ENCODE results near the gene PLPPR4.

The PLPPR4 gene

GRCh38 chr1:99328171-99328570, 63.9 kb downstream of the PLPPR4 start:
- H3K9me2 ChIP-seq (replicated peaks; ENCODE audit: control insufficient read depth, low read length) = no peaks in the 10 kb centered on the region
- no peaks in the 10 kb centered on the region for H3F3A ChIP-seq (ENCODE audit: control insufficient read depth, insufficient read depth)
- H3K4me3 ChIP-seq (ENCODE audit: low read length) = no peak overlapping the region
- H3K9me3 ChIP-seq (ENCODE audit: control insufficient read depth, insufficient read depth, low read length) = no peaks in the 10 kb centered on the region
- no peaks in the 10 kb centered on the region; the same call in 1 of the 2 replicates for H3K27me3 ChIP-seq (ENCODE audit: control insufficient read depth, low read length)
- H4K20me1 ChIP-seq (ENCODE audit: control insufficient read depth, insufficient read depth, low read depth, low read length) = no peaks in the 10 kb centered on the region
- H3K27ac ChIP-seq (ENCODE audit: low read depth, low read length) = no peak overlapping the region
- H3K4me1 ChIP-seq (ENCODE audit: control insufficient read depth, low read length) = no peaks in the 10 kb centered on the region
- no peaks in the 10 kb centered on the region for H3K36me3 ChIP-seq (ENCODE audit: control insufficient read depth, low read length)
- no peaks in the 10 kb centered on the region for H3K79me2 ChIP-seq (ENCODE audit: control insufficient read depth, low read length)
- H3K4me2 ChIP-seq (ENCODE audit: low read length) = no peak overlapping the region
- TF ChIP-seq EZH2phosphoT487 (IDR thresholded peaks at IDR 0.05; ENCODE audit: borderline replicate concordance, low read length) = no peak
- TF ChIP-seq, protein P1, sequence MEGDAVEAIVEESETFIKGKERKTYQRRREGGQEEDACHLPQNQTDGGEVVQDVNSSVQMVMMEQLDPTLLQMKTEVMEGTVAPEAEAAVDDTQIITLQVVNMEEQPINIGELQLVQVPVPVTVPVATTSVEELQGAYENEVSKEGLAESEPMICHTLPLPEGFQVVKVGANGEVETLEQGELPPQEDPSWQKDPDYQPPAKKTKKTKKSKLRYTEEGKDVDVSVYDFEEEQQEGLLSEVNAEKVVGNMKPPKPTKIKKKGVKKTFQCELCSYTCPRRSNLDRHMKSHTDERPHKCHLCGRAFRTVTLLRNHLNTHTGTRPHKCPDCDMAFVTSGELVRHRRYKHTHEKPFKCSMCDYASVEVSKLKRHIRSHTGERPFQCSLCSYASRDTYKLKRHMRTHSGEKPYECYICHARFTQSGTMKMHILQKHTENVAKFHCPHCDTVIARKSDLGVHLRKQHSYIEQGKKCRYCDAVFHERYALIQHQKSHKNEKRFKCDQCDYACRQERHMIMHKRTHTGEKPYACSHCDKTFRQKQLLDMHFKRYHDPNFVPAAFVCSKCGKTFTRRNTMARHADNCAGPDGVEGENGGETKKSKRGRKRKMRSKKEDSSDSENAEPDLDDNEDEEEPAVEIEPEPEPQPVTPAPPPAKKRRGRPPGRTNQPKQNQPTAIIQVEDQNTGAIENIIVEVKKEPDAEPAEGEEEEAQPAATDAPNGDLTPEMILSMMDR (IDR thresholded peaks at IDR 0.05; ENCODE audit: low read depth, low read length, poor library complexity, severe bottlenecking) = no peak

DNA sequence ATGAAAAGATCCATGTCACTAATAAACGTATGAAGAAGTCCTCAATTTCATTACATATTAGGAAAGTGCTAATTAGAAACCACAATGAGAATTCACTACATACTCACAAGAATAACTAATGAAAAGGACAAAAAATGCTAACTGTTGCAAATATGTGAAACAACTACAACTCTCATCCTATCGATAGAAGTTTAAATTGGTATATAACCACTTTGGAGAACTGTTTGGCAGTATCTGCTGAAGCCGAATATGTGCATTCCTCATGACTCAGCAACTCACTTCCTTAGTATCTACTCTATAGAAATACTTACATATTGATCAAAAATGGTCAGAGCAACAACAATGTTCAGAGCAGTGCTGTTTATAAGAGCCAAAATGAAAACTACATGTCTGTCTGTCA, 66.8 kb downstream of the PLPPR4 start:
- no peaks in the 10 kb centered on the region for H4K20me1 ChIP-seq (ENCODE audit: control insufficient read depth, insufficient read depth, low read depth, low read length)
- no peaks in the 10 kb centered on the region for H3K9me3 ChIP-seq (ENCODE audit: control insufficient read depth, insufficient read depth, low read length)
- H3K79me2 ChIP-seq (ENCODE audit: control insufficient read depth, low read length) = no peaks in the 10 kb centered on the region
- H3F3A ChIP-seq (ENCODE audit: control insufficient read depth, insufficient read depth) = no peaks in the 10 kb centered on the region
- H3K27me3 ChIP-seq (ENCODE audit: control insufficient read depth, low read length) = no peaks in the 10 kb centered on the region; the same call in 1 of the 2 replicates
- no peaks in the 10 kb centered on the region for H3K9me2 ChIP-seq (replicated peaks; ENCODE audit: control insufficient read depth, low read length)
- no peak for TF ChIP-seq EZH2phosphoT487 (IDR thresholded peaks at IDR 0.05; ENCODE audit: borderline replicate concordance, low read length)
- TF ChIP-seq, protein P1 (IDR thresholded peaks at IDR 0.05; ENCODE audit: low read depth, low read length, poor library complexity, severe bottlenecking) = no peak
- no peak overlapping the region for H3K27ac ChIP-seq (ENCODE audit: low read depth, low read length)
- H3K4me2 ChIP-seq (ENCODE audit: low read length) = no peak overlapping the region
- H3K4me1 ChIP-seq (ENCODE audit: control insufficient read depth, low read length) = no peaks in the 10 kb centered on the region
- no peak overlapping the region for H3K4me3 ChIP-seq (ENCODE audit: low read length)
- H3K36me3 ChIP-seq (ENCODE audit: control insufficient read depth, low read length) = no peaks in the 10 kb centered on the region

DNA sequence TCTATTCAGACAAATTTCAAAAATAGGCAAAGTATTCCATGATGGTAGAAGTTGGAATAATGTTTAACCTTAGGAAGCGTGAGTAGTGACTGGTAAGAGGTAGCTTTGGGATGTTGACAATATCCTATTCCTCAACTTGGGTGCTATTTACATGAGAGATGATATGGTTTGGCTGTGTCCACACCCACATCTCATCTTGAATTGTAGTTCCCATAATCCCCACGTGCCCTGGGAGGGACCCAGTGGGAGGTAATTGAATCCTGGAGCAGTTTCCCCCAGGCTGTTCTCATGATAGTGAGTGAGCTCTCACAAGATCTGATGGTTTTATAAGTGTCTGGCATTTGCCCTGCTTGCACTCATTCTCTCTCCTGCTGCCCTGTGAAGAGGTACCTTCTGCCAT, 67.3 kb downstream of the PLPPR4 start:
- no peaks in the 10 kb centered on the region for H3K4me1 ChIP-seq (ENCODE audit: control insufficient read depth, low read length)
- TF ChIP-seq EZH2phosphoT487 (IDR thresholded peaks at IDR 0.05; ENCODE audit: borderline replicate concordance, low read length) = no peak
- no peak overlapping the region for H3K27ac ChIP-seq (ENCODE audit: low read depth, low read length)
- H3K4me2 ChIP-seq (ENCODE audit: low read length) = no peak overlapping the region
- H3K9me3 ChIP-seq (ENCODE audit: control insufficient read depth, insufficient read depth, low read length) = no peaks in the 10 kb centered on the region
- H3K79me2 ChIP-seq (ENCODE audit: control insufficient read depth, low read length) = no peaks in the 10 kb centered on the region
- H4K20me1 ChIP-seq (ENCODE audit: control insufficient read depth, insufficient read depth, low read depth, low read length) = no peaks in the 10 kb centered on the region
- H3K4me3 ChIP-seq (ENCODE audit: low read length) = no peak overlapping the region
- H3K27me3 ChIP-seq (ENCODE audit: control insufficient read depth, low read length) = no peaks in the 10 kb centered on the region; the same call in 1 of the 2 replicates
- no peaks in the 10 kb centered on the region for H3F3A ChIP-seq (ENCODE audit: control insufficient read depth, insufficient read depth)
- no peaks in the 10 kb centered on the region for H3K9me2 ChIP-seq (replicated peaks; ENCODE audit: control insufficient read depth, low read length)
- H3K36me3 ChIP-seq (ENCODE audit: control insufficient read depth, low read length) = no peaks in the 10 kb centered on the region

DNA sequence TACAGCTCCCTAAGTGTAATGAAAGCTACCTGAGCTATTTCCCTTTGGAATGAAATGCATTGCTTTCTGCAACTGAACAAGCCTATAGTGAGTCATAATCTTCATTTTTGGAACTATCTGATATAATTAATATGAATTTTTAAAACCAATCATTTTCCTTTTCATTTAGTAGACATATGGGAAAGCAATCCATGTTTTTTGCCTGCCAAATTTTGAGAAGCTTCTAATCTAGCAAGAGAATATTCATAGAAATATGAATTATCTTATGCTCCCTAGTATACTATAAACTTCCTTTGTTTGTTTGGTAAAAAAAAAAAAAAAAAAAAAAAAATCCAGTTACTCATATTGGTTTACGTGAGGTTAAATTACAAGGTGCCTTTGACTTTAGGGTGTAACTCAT, 68.3 kb downstream of the PLPPR4 start:
- no peak overlapping the region for H3K4me3 ChIP-seq (ENCODE audit: low read length)
- no peaks in the 10 kb centered on the region for H3K79me2 ChIP-seq (ENCODE audit: control insufficient read depth, low read length)
- no peaks in the 10 kb centered on the region for H3K4me1 ChIP-seq (ENCODE audit: control insufficient read depth, low read length)
- no peak overlapping the region for H3K4me2 ChIP-seq (ENCODE audit: low read length)
- no peaks in the 10 kb centered on the region for H3K36me3 ChIP-seq (ENCODE audit: control insufficient read depth, low read length)
- no peaks in the 10 kb centered on the region for H4K20me1 ChIP-seq (ENCODE audit: control insufficient read depth, insufficient read depth, low read depth, low read length)
- no peak overlapping the region for H3K27ac ChIP-seq (ENCODE audit: low read depth, low read length)
- H3F3A ChIP-seq (ENCODE audit: control insufficient read depth, insufficient read depth) = no peaks in the 10 kb centered on the region
- no peaks in the 10 kb centered on the region for H3K9me3 ChIP-seq (ENCODE audit: control insufficient read depth, insufficient read depth, low read length)
- H3K9me2 ChIP-seq (replicated peaks; ENCODE audit: control insufficient read depth, low read length) = no peaks in the 10 kb centered on the region
- no peaks in the 10 kb centered on the region for H3K27me3 ChIP-seq (ENCODE audit: control insufficient read depth, low read length)
- TF ChIP-seq EZH2phosphoT487 (IDR thresholded peaks at IDR 0.05; ENCODE audit: borderline replicate concordance, low read length) = no peak
- TF ChIP-seq, protein P1 (IDR thresholded peaks at IDR 0.05; ENCODE audit: low read depth, low read length, poor library complexity, severe bottlenecking) = no peak

Data from DOHH2 (cell line).